Progenitor cell of endocrine pancreas (in vitro differentiated cells): ENCODE measurements around the gene VIT. TPM values are rescaled to one million over a fixed set of nuclear protein-coding genes. Genes with fewer than 3 reads are reported as not detected.

Source experiments
- DNase-seq: peaks from one replicate; pipeline ENCODE4 v3.0.0; 2021; ENCODE audit warnings: low spot score; ENCODE audit not compliant: unreplicated experiment
- H3K27ac Mint-ChIP-seq: 2 replicates; pipeline ENCODE4 v1.8.0; 2021; ENCODE audit warnings: mild to moderate bottlenecking, moderate library complexity, mixed read lengths
- H3K27me3 Mint-ChIP-seq: 2 replicates; pipeline ENCODE4 v1.8.0; 2021; ENCODE audit warnings: mixed read lengths
- H3K36me3 Mint-ChIP-seq: 2 replicates; pipeline ENCODE4 v1.8.0; 2022; ENCODE audit warnings: mixed read lengths; ENCODE audit not compliant: insufficient read depth
- H3K4me1 Mint-ChIP-seq: 2 replicates; pipeline ENCODE4 v1.8.0; 2021; ENCODE audit warnings: low read depth, mixed read lengths
- H3K4me3 Mint-ChIP-seq: 2 replicates; pipeline ENCODE4 v1.8.0; 2021; ENCODE audit warnings: low read depth, mild to moderate bottlenecking, moderate library complexity, mixed read lengths
- H3K9me3 Mint-ChIP-seq: 2 replicates; pipeline ENCODE4 v1.8.0; 2021; ENCODE audit warnings: low read depth, mixed read lengths
- CTCF ChIP-seq: fragments of 200-600 bp; sonication (generic); IDR thresholded peaks from one replicate; pipeline ENCODE4 v1.5.0; 2021; ENCODE audit warnings: antibody characterized with exemption, mild to moderate bottlenecking; ENCODE audit not compliant: unreplicated experiment
- total RNA-seq: library from RNA; stranded (reverse); gene quantifications from 2 replicates; pipeline ENCODE4 v1.2.1, GENCODE V29; 2021

Gene VIT
- total RNA-seq, 1 donor from 2014 or later: not detected

- H3K4me3 Mint-ChIP-seq: no peak overlapping the region
- TF ChIP-seq CTCF: no peak
- no peak for DNase-seq
- H3K9me3 Mint-ChIP-seq: no peaks in the 10 kb centered on the region
- no peaks in the 10 kb centered on the region for H3K4me1 Mint-ChIP-seq
- H3K27ac Mint-ChIP-seq: no peak overlapping the region
- H3K36me3 Mint-ChIP-seq: no peaks in the 10 kb centered on the region
- peaks cover 38% of the 10 kb centered on the region for H3K27me3 Mint-ChIP-seq
These were observed 83.0 kb downstream of the VIT start for GRCh38 chr2:36779462-36779861.

- no peaks in the 10 kb centered on the region for H3K4me1 Mint-ChIP-seq
- H3K9me3 Mint-ChIP-seq: no peaks in the 10 kb centered on the region
- peak; percentile 83 for TF ChIP-seq CTCF
- no peaks in the 10 kb centered on the region for H3K36me3 Mint-ChIP-seq
- peaks cover 38% of the 10 kb centered on the region for H3K27me3 Mint-ChIP-seq
- H3K27ac Mint-ChIP-seq: no peak overlapping the region
- H3K4me3 Mint-ChIP-seq: no peak overlapping the region
- DNase-seq: no peak
These were observed 83.8 kb downstream of the VIT start for GRCh38 chr2:36780231-36780839.

GRCh38 chr2:36781907-36782720, 85.6 kb downstream of the VIT start:
- Mint-ChIP-seq H3K9me3 (no peaks in the 10 kb centered on the region), H3K4me3 (no peak overlapping the region), H3K27me3 (peaks cover 37% of the 10 kb centered on the region), H3K4me1 (no peaks in the 10 kb centered on the region), H3K36me3 (no peaks in the 10 kb centered on the region), H3K27ac (no peak overlapping the region)
- TF ChIP-seq CTCF: no peak
- DNase-seq: no peak

GRCh38 chr2:36783246-36783645, 86.7 kb downstream of the VIT start:
- Mint-ChIP-seq H3K4me1 (no peaks in the 10 kb centered on the region), H3K27ac (no peak overlapping the region), H3K36me3 (no peaks in the 10 kb centered on the region), H3K27me3 (peaks cover 31% of the 10 kb centered on the region), H3K9me3 (no peaks in the 10 kb centered on the region), H3K4me3 (no peak overlapping the region)
- TF ChIP-seq CTCF: no peak
- no peak for DNase-seq

- H3K36me3 Mint-ChIP-seq: no peaks in the 10 kb centered on the region
- H3K9me3 Mint-ChIP-seq: no peaks in the 10 kb centered on the region
- no peak overlapping the region for H3K27ac Mint-ChIP-seq
- H3K4me1 Mint-ChIP-seq: no peaks in the 10 kb centered on the region
- peak; percentile 52 for DNase-seq
- no peak overlapping the region for H3K4me3 Mint-ChIP-seq
- H3K27me3 Mint-ChIP-seq: peaks cover 33% of the 10 kb centered on the region
- peak; percentile 94 for TF ChIP-seq CTCF
These were observed 88.8 kb downstream of the VIT start for GRCh38 chr2:36785179-36785795.
